NCI-H82 treated with DMSO at 0.1 percent for 48 hours (cell line): Measurements from ENCODE around the gene JADE3.

Source experiments
- DNase-seq: peaks from one replicate; lab custom pipeline; 2025; ENCODE audit not compliant: unreplicated experiment; lab: John Stamatoyannopoulos, UW

JADE3 gene

GRCh38 chrX:46992070-46992469, 79.8 kb downstream of the JADE3 start:
- DNase-seq: no peak

GRCh38 chrX:46994096-46994495, 81.9 kb downstream of the JADE3 start:
- no peak for DNase-seq

GRCh38 chrX:47012131-47012530, 99.9 kb downstream of the JADE3 start:
- DNase-seq: no peak

- no peak for DNase-seq
These were observed 114.0 kb downstream of the JADE3 start for GRCh38 chrX:47026198-47026597.

- peak; percentile 54 for DNase-seq
These were observed 118.1 kb downstream of the JADE3 start for GRCh38 chrX:47030339-47030738.

- DNase-seq: no peak
These were observed 135.8 kb downstream of the JADE3 start for GRCh38 chrX:47047989-47048388.

GRCh38 chrX:47059142-47059874, 147.1 kb downstream of the JADE3 start:
- no peak for DNase-seq

- DNase-seq: no peak
These were observed 148.5 kb downstream of the JADE3 start for GRCh38 chrX:47060708-47061107.

- DNase-seq: no peak
These were observed 149.2 kb downstream of the JADE3 start for GRCh38 chrX:47061238-47061919.

GRCh38 chrX:47063179-47063578, 151.0 kb downstream of the JADE3 start:
- no peak for DNase-seq

GRCh38 chrX:47068214-47068613, 156.0 kb downstream of the JADE3 start:
- DNase-seq: no peak

GRCh38 chrX:47068720-47069119, 156.5 kb downstream of the JADE3 start:
- no peak for DNase-seq

GRCh38 chrX:47078129-47079043, 166.2 kb downstream of the JADE3 start, which contains the start of gene RGN:
Gene RGN, plus strand, starts transcription at chrX:47078443. Its CDS starts 2,702 bp downstream, at chrX:47081145.
- DNase-seq: no peak

- no peak for DNase-seq
These were observed 168.1 kb downstream of the JADE3 start for GRCh38 chrX:47080215-47080914.

- no peak for DNase-seq
These were observed 168.7 kb downstream of the JADE3 start for GRCh38 chrX:47080915-47081236.

GRCh38 chrX:47091149-47091775, 179.0 kb downstream of the JADE3 start:
- no peak for DNase-seq

GRCh38 chrX:47093248-47093647, 181.0 kb downstream of the JADE3 start:
- no peak for DNase-seq

GRCh38 chrX:47093860-47094259, 181.6 kb downstream of the JADE3 start:
- no peak for DNase-seq

GRCh38 chrX:47097018-47097417, 184.8 kb downstream of the JADE3 start:
- peak; percentile 48 for DNase-seq

- no peak for DNase-seq
These were observed 186.3 kb downstream of the JADE3 start for GRCh38 chrX:47098338-47099094.
